Panc1 (cell line): Measurements from ENCODE around the gene GBE1. TPM values are rescaled to one million over a fixed set of nuclear protein-coding genes. Genes with fewer than 3 reads are reported as not detected.

ENCODE experiments used
- ATAC-seq: fragments of 200-7000 bp; cut with Tn5 transposase; 2 replicates; pipeline ENCODE4 v1.9.1; 2020; ENCODE audit warnings: mild to moderate bottlenecking, moderate library complexity
- BruUV-seq: library from RNA; stranded (reverse); fragments of 400-500 nt; replicated peaks from 2 replicates; lab custom pipeline; 2021; lab: Mats Ljungman, UMichigan
- CTCF ChIA-PET: fragments of 300-600 bp; sonication (Branson Sonifier 250); formaldehyde crosslinking; loops from one replicate; lab custom pipeline; 2022; ENCODE audit warnings: antibody characterized with exemption; lab: Charles Lee
- POLR2A ChIA-PET: fragments of 300-600 bp; sonication (Branson Sonifier 250); formaldehyde crosslinking; loops from one replicate; lab custom pipeline; 2022; ENCODE audit warnings: antibody characterized with exemption; lab: Charles Lee
- DNase-seq: peaks from one replicate; pipeline ENCODE4 v3.0.0-alpha.2; 2010; ENCODE audit warnings: low read depth, low spot score
- H3K27ac ChIP-seq: 2 replicates; pipeline ENCODE4 v1.5.1; 2011; ENCODE audit warnings: mild to moderate bottlenecking, low read length, inconsistent platforms
- H3K27me3 ChIP-seq: fragments of 200-500 bp; sonication (Bioruptor generic); 2 replicates; pipeline ENCODE4 v1.6.0; 2014; ENCODE audit warnings: low read length, inconsistent platforms; ENCODE audit not compliant: control insufficient read depth, insufficient read depth
- H3K36me3 ChIP-seq: fragments of 200-500 bp; sonication (Bioruptor generic); 2 replicates; pipeline ENCODE4 v1.5.1; 2014; ENCODE audit warnings: inconsistent platforms, mild to moderate bottlenecking, low read length, moderate library complexity; ENCODE audit not compliant: control insufficient read depth, insufficient read depth
- H3K4me1 ChIP-seq: 2 replicates; pipeline ENCODE4 v1.5.1; 2011; ENCODE audit warnings: inconsistent platforms, mild to moderate bottlenecking, low read length, moderate library complexity; ENCODE audit not compliant: control insufficient read depth, insufficient read depth
- H3K4me3 ChIP-seq, 2 experiments: 2 replicates each; pipeline ENCODE4 v1.5.1; 2011 to 2012; ENCODE audit warnings: low read depth in 2 of 2, low read length in 2 of 2, mild to moderate bottlenecking in 2 of 2, inconsistent platforms in 1 of 2, moderate library complexity in 1 of 2
- H3K9me3 ChIP-seq: fragments of 200-500 bp; sonication (Bioruptor generic); 2 replicates; pipeline ENCODE4 v1.5.1; 2014; ENCODE audit warnings: low read depth, mild to moderate bottlenecking, inconsistent platforms, low read length, moderate library complexity; ENCODE audit not compliant: control insufficient read depth, insufficient read depth
- POLR2AphosphoS5 ChIP-seq: IDR thresholded peaks from 2 replicates; pipeline ENCODE4 v1.6.1; 2012; ENCODE audit warnings: mild to moderate bottlenecking, low read depth, low read length, moderate library complexity
- SIN3A ChIP-seq: IDR thresholded peaks from 2 replicates; pipeline ENCODE4 v1.6.1; 2012; ENCODE audit warnings: low read depth, mild to moderate bottlenecking, low read length, moderate library complexity, borderline replicate concordance; ENCODE audit not compliant: insufficient read depth
- TCF7L2 ChIP-seq: IDR thresholded peaks from 2 replicates; pipeline ENCODE4 v1.6.1; 2011; ENCODE audit warnings: mild to moderate bottlenecking, low read depth, low read length, inconsistent platforms
- in situ Hi-C: cut with HindIII; loops from 2 replicates; pipeline ENCODE4 v1.10.0; 2016; ENCODE audit warnings: low sequenced_read_pairs, low pct_unique_long_range_greater_than_20kb
- intact Hi-C: fragments of 100-400 bp; cut with micrococcal nuclease; formaldehyde crosslinking; loops from one replicate; pipeline ENCODE4 v1.10.0; 2022; ENCODE audit not compliant: unreplicated experiment
- total RNA-seq: library from RNA; stranded (reverse); gene quantifications from one replicate; pipeline ENCODE4 v1.2.1, GENCODE V29; 2021; ENCODE audit not compliant: unreplicated experiment
- TF ChIP-seq, protein P1 (sequence below): fragments of 450-650 bp; IDR thresholded peaks from 2 replicates; pipeline ENCODE4 v1.5.1; 2017; ENCODE audit warnings: mild to moderate bottlenecking
- TF ChIP-seq, protein P2 (sequence below), 2 experiments: IDR thresholded peaks; 2 replicates each; pipeline ENCODE4 v1.6.1; 2011 to 2012; ENCODE audit warnings: low read depth in 2 of 2, control low read depth in 1 of 2, low read length in 1 of 2, mild to moderate bottlenecking in 1 of 2, moderate library complexity in 1 of 2; ENCODE audit not compliant: insufficient read depth in 1 of 2

The GBE1 gene
- total RNA-seq, 1 experiment from 2014 or later: 30.4 TPM

DNA sequence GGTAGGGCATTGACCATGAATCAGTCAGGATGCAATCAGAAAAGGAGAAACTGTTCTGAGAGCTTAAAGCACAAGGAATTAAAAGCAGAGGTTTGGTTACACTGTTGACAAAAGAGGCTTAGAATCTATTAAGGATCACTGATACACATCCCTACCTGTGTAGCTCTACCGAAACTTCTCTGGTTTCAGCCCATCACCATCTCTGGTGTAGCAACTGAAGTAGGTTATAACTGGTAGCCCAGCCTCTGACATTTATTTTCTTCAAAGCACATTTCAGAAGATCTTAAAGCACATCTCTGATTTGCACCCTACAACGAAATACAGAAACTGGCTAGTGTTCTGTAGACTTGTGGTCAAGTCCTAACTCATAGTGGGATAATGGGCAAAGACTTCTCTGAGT, 283.7 kb downstream of the GBE1 start:
- H3K4me1 ChIP-seq: no peaks in the 10 kb centered on the region
- DNase-seq (no peak), ATAC-seq (no peak)
- no TSS peak for BruUV-seq
- no peaks in the 10 kb centered on the region for H3K36me3 ChIP-seq
- intact Hi-C loops (no loop called here), in situ Hi-C loops (no loop called here)
- no peak overlapping the region for H3K27ac ChIP-seq
- CTCF ChIA-PET: no interaction called here
- no peaks in the 10 kb centered on the region for H3K9me3 ChIP-seq
- H3K27me3 ChIP-seq: no peaks in the 10 kb centered on the region
- H3K4me3 ChIP-seq: no peak overlapping the region
- POLR2A ChIA-PET: no interaction called here
- TF ChIP-seq POLR2AphosphoS5: no peak
- TF ChIP-seq TCF7L2: no peak

DNA sequence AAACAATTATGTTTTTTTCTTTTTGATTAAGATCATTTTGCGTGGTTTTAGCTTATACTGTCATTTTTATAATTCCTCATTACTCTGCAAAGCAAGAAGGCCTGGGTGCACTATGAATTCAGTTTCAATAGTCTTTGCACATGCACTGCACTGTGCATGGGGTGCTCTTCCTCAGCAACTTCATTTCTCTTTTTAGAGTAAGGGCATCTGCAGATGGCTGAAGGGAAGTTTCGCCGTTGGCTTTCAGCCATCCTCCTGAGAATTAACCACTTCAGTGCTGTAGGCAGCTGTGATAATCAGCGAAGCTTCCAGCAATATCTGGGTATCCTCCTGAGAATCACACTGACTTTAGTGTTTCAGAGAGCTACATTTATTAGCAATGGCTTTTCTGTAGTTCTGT, 284.8 kb downstream of the GBE1 start:
- ATAC-seq (no peak), DNase-seq (no peak)
- Histone ChIP-seq H3K4me3 (no peak overlapping the region), H3K4me1 (no peaks in the 10 kb centered on the region), H3K9me3 (no peaks in the 10 kb centered on the region), H3K27me3 (no peaks in the 10 kb centered on the region), H3K27ac (no peak overlapping the region), H3K36me3 (no peaks in the 10 kb centered on the region)
- BruUV-seq: no TSS peak
- in situ Hi-C loops (no loop called here), intact Hi-C loops (no loop called here)
- CTCF ChIA-PET: no interaction called here
- POLR2A ChIA-PET: no interaction called here
- TF ChIP-seq, protein P1, sequence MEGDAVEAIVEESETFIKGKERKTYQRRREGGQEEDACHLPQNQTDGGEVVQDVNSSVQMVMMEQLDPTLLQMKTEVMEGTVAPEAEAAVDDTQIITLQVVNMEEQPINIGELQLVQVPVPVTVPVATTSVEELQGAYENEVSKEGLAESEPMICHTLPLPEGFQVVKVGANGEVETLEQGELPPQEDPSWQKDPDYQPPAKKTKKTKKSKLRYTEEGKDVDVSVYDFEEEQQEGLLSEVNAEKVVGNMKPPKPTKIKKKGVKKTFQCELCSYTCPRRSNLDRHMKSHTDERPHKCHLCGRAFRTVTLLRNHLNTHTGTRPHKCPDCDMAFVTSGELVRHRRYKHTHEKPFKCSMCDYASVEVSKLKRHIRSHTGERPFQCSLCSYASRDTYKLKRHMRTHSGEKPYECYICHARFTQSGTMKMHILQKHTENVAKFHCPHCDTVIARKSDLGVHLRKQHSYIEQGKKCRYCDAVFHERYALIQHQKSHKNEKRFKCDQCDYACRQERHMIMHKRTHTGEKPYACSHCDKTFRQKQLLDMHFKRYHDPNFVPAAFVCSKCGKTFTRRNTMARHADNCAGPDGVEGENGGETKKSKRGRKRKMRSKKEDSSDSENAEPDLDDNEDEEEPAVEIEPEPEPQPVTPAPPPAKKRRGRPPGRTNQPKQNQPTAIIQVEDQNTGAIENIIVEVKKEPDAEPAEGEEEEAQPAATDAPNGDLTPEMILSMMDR: no peak
- no peak for TF ChIP-seq SIN3A
- TF ChIP-seq, protein P2, sequence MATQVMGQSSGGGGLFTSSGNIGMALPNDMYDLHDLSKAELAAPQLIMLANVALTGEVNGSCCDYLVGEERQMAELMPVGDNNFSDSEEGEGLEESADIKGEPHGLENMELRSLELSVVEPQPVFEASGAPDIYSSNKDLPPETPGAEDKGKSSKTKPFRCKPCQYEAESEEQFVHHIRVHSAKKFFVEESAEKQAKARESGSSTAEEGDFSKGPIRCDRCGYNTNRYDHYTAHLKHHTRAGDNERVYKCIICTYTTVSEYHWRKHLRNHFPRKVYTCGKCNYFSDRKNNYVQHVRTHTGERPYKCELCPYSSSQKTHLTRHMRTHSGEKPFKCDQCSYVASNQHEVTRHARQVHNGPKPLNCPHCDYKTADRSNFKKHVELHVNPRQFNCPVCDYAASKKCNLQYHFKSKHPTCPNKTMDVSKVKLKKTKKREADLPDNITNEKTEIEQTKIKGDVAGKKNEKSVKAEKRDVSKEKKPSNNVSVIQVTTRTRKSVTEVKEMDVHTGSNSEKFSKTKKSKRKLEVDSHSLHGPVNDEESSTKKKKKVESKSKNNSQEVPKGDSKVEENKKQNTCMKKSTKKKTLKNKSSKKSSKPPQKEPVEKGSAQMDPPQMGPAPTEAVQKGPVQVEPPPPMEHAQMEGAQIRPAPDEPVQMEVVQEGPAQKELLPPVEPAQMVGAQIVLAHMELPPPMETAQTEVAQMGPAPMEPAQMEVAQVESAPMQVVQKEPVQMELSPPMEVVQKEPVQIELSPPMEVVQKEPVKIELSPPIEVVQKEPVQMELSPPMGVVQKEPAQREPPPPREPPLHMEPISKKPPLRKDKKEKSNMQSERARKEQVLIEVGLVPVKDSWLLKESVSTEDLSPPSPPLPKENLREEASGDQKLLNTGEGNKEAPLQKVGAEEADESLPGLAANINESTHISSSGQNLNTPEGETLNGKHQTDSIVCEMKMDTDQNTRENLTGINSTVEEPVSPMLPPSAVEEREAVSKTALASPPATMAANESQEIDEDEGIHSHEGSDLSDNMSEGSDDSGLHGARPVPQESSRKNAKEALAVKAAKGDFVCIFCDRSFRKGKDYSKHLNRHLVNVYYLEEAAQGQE (IDR thresholded peaks at IDR 0.05; ENCODE audit: insufficient read depth in 1 of 2, low read depth in 2 of 2, low read length in 1 of 2): no peak
- TF ChIP-seq POLR2AphosphoS5: no peak
- no peak for TF ChIP-seq TCF7L2

DNA sequence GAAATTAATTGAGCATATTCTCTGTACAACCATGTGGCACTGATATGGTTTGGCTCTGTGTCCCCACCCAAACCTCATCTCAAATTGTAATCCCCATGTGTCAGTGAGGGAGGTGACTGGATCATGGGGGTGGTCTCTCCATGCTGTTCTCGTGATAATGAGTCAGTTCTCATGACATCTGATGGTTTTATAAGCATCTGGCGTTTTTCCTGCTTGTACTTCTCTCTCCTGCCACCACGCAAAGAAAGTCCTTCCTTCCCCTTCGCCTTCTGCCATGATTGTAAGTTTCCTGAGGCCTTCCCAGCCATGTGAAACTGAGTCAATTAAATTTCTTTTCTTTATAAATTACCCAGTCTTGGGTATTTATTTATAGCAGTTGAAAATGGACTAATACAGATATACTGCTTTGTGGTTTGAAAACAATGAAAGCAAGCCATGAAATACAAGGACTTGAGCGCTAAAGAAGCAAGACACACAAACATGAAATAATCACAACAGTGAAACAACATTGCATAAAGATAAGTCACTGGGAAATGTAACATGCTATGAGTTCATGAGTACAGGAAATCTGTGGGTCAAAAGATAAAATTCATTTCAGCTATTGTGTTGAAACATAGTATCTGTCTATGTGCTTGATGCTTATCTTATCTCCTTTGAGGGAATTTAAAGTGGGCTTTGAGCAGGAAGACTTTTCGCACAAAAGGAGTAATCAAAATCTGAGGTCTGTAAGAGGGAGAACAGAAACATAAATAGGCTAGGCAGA, 288.7 kb downstream of the GBE1 start:
- no TSS peak for BruUV-seq

More for the DNA sequence above, 288.7 kb downstream of the GBE1 start:
- POLR2A ChIA-PET: no interaction called here
- in situ Hi-C loops: no loop called here
- H3K27ac ChIP-seq: no peak overlapping the region
- CTCF ChIA-PET: no interaction called here
- no peaks in the 10 kb centered on the region for H3K27me3 ChIP-seq
- no peaks in the 10 kb centered on the region for H3K36me3 ChIP-seq
- TF ChIP-seq POLR2AphosphoS5 (no peak), TCF7L2 (no peak), SIN3A (no peak)
- TF ChIP-seq, protein P2 (IDR thresholded peaks at IDR 0.05; ENCODE audit: insufficient read depth in 1 of 2, low read depth in 2 of 2, low read length in 1 of 2): no peak
- TF ChIP-seq, protein P1: no peak
- H3K4me1 ChIP-seq: no peaks in the 10 kb centered on the region
- H3K9me3 ChIP-seq: no peaks in the 10 kb centered on the region
- H3K4me3 ChIP-seq: no peak overlapping the region
- no peak for DNase-seq
- intact Hi-C loops: no loop called here
- no peak for ATAC-seq
